GM12873 (cell line): ENCODE results near the gene LDHA.

ENCODE experiments used
- TF ChIP-seq, protein P1 (sequence below): IDR thresholded peaks from 2 replicates; pipeline ENCODE4 v1.5.1; 2012; ENCODE audit warnings: low read depth, mild to moderate bottlenecking, moderate library complexity, low read length, control low read depth; ENCODE audit not compliant: insufficient read depth; ENCODE audit errors: missing control alignments

Gene LDHA

DNA sequence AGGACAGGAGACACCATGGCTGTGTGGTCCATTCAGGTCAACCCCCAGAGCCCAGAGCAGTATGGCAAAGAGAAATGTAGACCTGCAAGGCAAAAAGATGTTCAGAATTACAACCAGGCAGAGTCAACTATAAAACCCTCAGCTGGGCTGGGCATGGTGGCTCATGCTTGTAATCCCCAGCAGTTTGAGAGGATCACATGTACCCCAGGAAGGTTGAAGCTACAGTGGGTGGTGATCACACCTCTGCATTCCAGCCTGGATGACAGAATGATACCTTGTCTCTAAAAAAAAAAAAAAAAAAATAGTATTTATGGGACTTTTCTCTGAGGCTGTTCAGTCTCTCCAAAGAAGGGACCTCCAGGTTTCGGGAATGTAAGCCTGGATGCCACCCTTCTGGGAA lies 18.4 kb upstream of the LDHA start:
- TF ChIP-seq, protein P1, sequence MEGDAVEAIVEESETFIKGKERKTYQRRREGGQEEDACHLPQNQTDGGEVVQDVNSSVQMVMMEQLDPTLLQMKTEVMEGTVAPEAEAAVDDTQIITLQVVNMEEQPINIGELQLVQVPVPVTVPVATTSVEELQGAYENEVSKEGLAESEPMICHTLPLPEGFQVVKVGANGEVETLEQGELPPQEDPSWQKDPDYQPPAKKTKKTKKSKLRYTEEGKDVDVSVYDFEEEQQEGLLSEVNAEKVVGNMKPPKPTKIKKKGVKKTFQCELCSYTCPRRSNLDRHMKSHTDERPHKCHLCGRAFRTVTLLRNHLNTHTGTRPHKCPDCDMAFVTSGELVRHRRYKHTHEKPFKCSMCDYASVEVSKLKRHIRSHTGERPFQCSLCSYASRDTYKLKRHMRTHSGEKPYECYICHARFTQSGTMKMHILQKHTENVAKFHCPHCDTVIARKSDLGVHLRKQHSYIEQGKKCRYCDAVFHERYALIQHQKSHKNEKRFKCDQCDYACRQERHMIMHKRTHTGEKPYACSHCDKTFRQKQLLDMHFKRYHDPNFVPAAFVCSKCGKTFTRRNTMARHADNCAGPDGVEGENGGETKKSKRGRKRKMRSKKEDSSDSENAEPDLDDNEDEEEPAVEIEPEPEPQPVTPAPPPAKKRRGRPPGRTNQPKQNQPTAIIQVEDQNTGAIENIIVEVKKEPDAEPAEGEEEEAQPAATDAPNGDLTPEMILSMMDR: no peak

DNA sequence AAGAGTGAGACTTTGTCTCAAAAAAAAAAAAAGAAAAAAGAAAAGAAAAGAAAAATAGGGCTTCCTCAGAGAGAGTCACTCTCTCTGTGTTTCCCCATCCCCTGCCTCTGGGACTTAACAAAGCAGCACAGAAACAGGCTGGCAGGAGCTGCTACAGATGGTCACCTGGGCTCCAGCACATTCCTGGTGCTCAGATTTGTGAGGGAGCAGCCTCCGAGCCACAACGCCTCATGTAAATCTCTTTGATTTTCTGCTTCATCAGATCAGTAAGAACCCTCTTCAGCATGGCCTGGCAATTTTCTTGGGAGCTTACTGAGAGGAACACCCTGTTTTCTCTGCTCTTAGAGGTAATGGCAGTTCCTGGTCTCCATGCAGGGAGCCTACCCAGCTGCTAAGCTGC lies 15.2 kb upstream of the LDHA start:
- TF ChIP-seq, protein P1: no peak

DNA sequence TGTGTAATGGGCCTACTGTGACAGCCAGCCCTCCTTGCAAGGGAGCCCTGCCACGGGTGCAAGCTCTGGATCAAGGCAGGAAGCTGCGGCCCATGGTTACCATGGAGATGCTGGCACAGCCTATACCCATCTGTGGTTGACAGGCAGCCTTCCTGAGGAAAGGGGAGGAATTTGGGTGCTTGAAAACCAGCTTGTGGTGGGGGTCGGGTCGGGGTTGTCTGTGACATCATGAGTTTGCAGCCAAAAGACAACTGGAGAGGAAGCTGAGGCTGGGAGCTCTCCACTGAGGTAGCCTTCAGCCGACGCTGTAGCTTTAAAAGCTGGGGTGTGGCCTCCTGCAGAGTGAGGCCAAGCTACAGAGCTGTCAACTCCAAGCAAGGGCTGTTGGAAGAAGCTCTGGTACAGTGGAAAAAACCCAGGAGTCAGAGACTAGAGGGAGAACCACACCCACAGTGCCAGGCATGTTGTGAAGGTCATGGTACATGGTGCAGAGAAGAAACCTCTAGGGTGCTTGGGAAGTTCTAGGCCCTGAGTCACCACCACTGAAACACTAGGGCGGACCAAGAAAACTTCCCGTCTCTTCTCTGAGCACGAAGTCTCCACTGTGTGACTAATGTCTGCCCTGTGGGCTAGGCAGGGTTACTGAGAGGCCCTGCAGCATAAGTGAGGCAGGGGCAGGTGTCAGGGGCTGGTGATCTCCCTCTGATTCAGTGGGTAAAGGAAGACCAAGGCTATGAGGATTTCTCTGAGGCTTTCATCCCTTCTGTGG lies 10.8 kb upstream of the LDHA start:
- TF ChIP-seq, protein P1: no peak

DNA sequence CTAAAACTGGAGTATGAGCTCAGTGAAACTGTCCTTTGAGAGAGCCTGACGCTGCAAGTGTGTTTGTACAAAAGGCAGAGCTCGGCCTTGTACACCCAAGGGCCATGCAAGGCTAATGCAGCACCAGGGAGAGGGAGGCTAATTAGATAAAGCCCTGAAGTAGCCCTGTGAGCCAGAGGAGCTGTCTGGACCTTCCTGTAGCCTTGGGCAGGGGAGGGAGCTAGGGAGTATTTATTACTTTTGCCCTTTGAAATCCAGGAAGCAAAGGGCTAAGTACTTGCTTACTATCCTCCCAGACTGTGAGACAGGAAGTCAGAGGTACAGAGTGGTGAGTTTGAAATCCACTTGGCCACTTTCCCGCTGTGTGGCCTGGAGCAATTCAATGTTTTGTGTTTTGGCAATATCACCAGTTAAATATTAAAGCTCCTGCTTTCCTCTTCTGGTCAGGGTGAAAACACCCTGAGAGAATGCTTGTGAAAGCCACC lies 10.2 kb upstream of the LDHA start:
- TF ChIP-seq, protein P1: no peak

DNA sequence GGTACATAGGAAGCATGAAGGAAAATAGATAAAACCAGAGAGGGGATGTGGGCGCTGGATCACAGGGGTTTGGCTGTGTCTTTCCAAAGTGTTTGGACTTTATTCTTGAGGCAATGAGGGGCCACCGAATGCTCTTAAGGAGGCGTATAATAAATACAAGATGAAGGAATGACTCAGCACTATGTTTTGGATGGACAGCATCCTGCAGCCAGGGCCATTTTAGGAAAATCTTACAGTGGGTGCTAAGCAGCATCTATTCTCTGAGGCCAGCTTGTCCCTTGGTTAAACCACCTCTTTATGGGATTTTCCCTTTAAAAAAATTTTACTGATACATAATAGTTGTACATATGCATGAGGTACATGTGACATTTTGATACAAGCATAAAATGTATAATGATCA lies 4.3 kb upstream of the LDHA start:
- TF ChIP-seq, protein P1: no peak

DNA sequence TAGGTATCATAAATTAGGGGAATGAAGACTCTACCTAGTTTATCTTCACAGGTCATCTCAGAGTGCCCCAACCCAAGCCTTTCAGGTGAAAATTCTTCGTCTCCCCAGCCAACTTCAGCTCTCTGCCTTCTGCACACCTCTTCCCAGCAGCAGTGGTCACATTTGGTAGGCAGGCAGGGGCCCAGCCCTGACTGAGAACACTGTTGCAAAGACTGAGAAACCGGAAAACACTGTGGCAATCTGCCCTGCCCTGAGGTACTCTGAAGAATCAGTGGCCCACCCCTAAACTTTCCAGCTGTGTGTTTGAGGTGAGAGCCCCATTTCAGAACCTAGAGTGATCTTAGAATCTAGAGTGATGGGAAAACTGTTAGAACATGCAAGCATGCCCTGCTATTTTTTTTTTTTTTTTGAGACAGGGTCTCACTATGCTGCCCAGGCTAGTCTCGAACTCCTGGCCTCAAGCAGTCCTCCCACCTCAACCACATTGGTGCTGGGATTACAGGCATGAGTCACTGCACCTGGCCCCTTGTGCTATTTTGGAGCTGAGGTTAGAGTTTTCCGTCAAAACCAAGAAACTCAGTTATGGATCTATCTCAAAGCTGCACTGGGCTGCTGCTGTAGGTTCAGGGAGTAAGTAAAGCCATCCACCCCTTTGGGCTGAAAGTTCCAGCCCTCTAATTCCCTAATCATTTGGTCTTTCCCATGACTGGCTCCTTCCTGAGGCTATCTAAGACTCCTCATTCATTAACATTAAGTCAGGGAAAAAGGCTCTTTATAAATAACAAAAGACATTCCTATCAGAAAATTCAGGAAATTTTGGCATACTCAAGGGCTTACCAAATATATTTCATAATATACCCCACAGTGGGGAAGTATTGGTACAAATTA lies 1.7 kb upstream of the LDHA start:
- TF ChIP-seq, protein P1: no peak
